HepG2 (cell line): ENCODE results near the gene INHBC. TPM values are rescaled to one million over a fixed set of nuclear protein-coding genes. Genes with fewer than 3 reads are reported as not detected.

Experiments used
- ASH2L ChIP-seq: fragments of 300-600, 200-600 bp; sonication (generic); IDR thresholded peaks from 2 replicates; pipeline ENCODE4 v1.7.0; 2017; ENCODE audit warnings: low read depth, mild to moderate bottlenecking, moderate library complexity, mixed read lengths, low read length; ENCODE audit not compliant: insufficient read length
- BCL3 ChIP-seq: sonication (generic); formaldehyde crosslinking; IDR thresholded peaks from 2 replicates; pipeline ENCODE4 v1.5.1; 2020; ENCODE audit warnings: mild to moderate bottlenecking, missing genetic modification reagents, moderate library complexity
- DBP ChIP-seq: sonication (generic); formaldehyde crosslinking; IDR thresholded peaks from 2 replicates; pipeline ENCODE4 v1.4.0; 2020; ENCODE audit warnings: missing genetic modification reagents; ENCODE audit errors: not compliant biosample characterization
- DDIT3 ChIP-seq: sonication (generic); formaldehyde crosslinking; IDR thresholded peaks from 2 replicates; pipeline ENCODE4 v1.4.0; 2020; ENCODE audit warnings: mild to moderate bottlenecking, missing genetic modification reagents
- DMAP1 ChIP-seq: IDR thresholded peaks from 2 replicates; pipeline ENCODE4 v1.6.1; 2016
- FOXM1 ChIP-seq: sonication (generic); formaldehyde crosslinking; IDR thresholded peaks from 2 replicates; pipeline ENCODE4 v1.5.0; 2020; ENCODE audit warnings: missing genetic modification reagents
- FUBP1 ChIP-seq: sonication (generic); formaldehyde crosslinking; IDR thresholded peaks from 2 replicates; pipeline ENCODE4 v1.5.1; 2020; ENCODE audit warnings: missing genetic modification reagents, mild to moderate bottlenecking, borderline replicate concordance
- HDAC6 ChIP-seq: fragments of 200-600 bp; sonication (generic); IDR thresholded peaks from 2 replicates; pipeline ENCODE4 v1.7.0; 2017; ENCODE audit warnings: mild to moderate bottlenecking, antibody characterized with exemption, low read length, low read depth
- HNF4G ChIP-seq, 2 experiments: sonication (generic) in 1 of 2; formaldehyde crosslinking in 1 of 2; IDR thresholded peaks; 2 replicates each; pipeline versions ENCODE4 v1.4.0 to v1.6.1; 2011 to 2020; ENCODE audit warnings: borderline replicate concordance in 2 of 2, low read depth in 2 of 2, mild to moderate bottlenecking in 2 of 2, low read length in 1 of 2, missing genetic modification reagents in 1 of 2, moderate library complexity in 1 of 2
- IRF2 ChIP-seq: IDR thresholded peaks from 2 replicates; pipeline ENCODE4 v1.6.1; 2018; ENCODE audit warnings: missing genetic modification reagents, missing compliant biosample characterization
- MBNL3 ChIP-seq: fragments of 250-450 bp; sonication (Bioruptor Pico); conservative IDR thresholded peaks from 2 replicates; pipeline ENCODE4 v1.8.0; 2022; ENCODE audit warnings: mild to moderate bottlenecking, inconsistent platforms
- PLRG1 ChIP-seq: fragments of 450-650 bp; conservative IDR thresholded peaks from 2 replicates; pipeline ENCODE4 v1.6.1; 2016
- RFXAP ChIP-seq: sonication (generic); formaldehyde crosslinking; IDR thresholded peaks from 2 replicates; pipeline ENCODE4 v1.4.0; 2020; ENCODE audit warnings: missing genetic modification reagents, borderline replicate concordance
- SMARCC2 ChIP-seq: fragments of 450-650 bp; IDR thresholded peaks from 2 replicates; pipeline ENCODE4 v1.6.1; 2017; ENCODE audit warnings: antibody characterized with exemption, mild to moderate bottlenecking
- YEATS4 ChIP-seq: sonication (generic); formaldehyde crosslinking; IDR thresholded peaks from 2 replicates; pipeline ENCODE4 v1.4.0; 2020; ENCODE audit warnings: missing genetic modification reagents, borderline replicate concordance
- ZMYM2 ChIP-seq: sonication (generic); formaldehyde crosslinking; IDR thresholded peaks from 2 replicates; pipeline ENCODE4 v1.8.0; 2022; ENCODE audit warnings: mild to moderate bottlenecking, missing genetic modification reagents
- ZNF121 ChIP-seq: sonication (generic); formaldehyde crosslinking; IDR thresholded peaks from 2 replicates; pipeline ENCODE4 v1.5.0; 2020; ENCODE audit warnings: mild to moderate bottlenecking, missing genetic modification reagents
- ZNF674 ChIP-seq: sonication (generic); formaldehyde crosslinking; IDR thresholded peaks from 2 replicates; pipeline ENCODE4 v1.5.0; 2020; ENCODE audit warnings: low read depth, mild to moderate bottlenecking, missing genetic modification reagents
- ZNF724P ChIP-seq: sonication (generic); formaldehyde crosslinking; IDR thresholded peaks from 2 replicates; pipeline ENCODE4 v1.8.0; 2022; ENCODE audit warnings: missing genetic modification reagents, borderline replicate concordance
- ZNF737 ChIP-seq: sonication (generic); formaldehyde crosslinking; IDR thresholded peaks from 2 replicates; pipeline ENCODE4 v1.5.0; 2020; ENCODE audit warnings: missing genetic modification reagents, mild to moderate bottlenecking, borderline replicate concordance
- ZNF777 ChIP-seq: sonication (generic); formaldehyde crosslinking; IDR thresholded peaks from 2 replicates; pipeline ENCODE4 v1.4.0; 2020; ENCODE audit warnings: missing genetic modification reagents
- polyA plus RNA-seq, 8 experiments: library from polyadenylated mRNA; depleted of rRNA in 3 of 8; stranded (reverse) in 7 of 8; unstranded in 1 of 8; fragments of >200 nt; fragmentation: Illumina TruSeq in 4 of 8; extraction: Trizol in 4 of 8; gene quantifications; 2 replicates each; pipeline versions ENCODE4 v1.2.1 to v1.2.3, GENCODE V29; 2011 to 2016; ENCODE audit warnings: low read depth in 4 of 8, missing spikeins in 1 of 8, mixed read lengths in 1 of 8; ENCODE audit not compliant: insufficient read depth in 1 of 8
- total RNA-seq, 5 experiments: library from RNA; depleted of rRNA; stranded (reverse); fragments of >200 nt; fragmentation: Illumina TruSeq; extraction: Trizol; gene quantifications; 2 replicates each; pipeline ENCODE4 v1.2.3, GENCODE V29; 2016; ENCODE audit warnings: low read depth in 1 of 5
- TF ChIP-seq, protein P1 (sequence below): sonication (generic); formaldehyde crosslinking; IDR thresholded peaks from 2 replicates; pipeline ENCODE4 v1.9.0; 2022; ENCODE audit warnings: missing genetic modification reagents, mild to moderate bottlenecking, borderline replicate concordance

The INHBC gene
- total and polyA plus RNA-seq, 2 of the 13 experiments (the other 11 are each of a cell fraction or from before 2014, with no cell fraction given), result 1.8 to 13.8 TPM

GRCh38 chr12:57487597-57488401, 53.2 kb downstream of the INHBC start, which contains the start of gene MARS1 (continued):
- TF ChIP-seq MBNL3 (CRISPR knock-in tag) (no peak), BCL3 (CRISPR knock-in tag) (no peak), ZNF724P (CRISPR knock-in tag) (no peak), DMAP1 (peak; percentile 94), PLRG1 (no peak), HNF4G (IDR thresholded peaks at IDR 0.05; ENCODE audit: borderline replicate concordance, low read depth, low read length) (no peak), HNF4G (CRISPR knock-in tag; IDR thresholded peaks at IDR 0.05; ENCODE audit: borderline replicate concordance, low read depth) (no peak), FUBP1 (CRISPR knock-in tag) (no peak), ZMYM2 (CRISPR knock-in tag) (peak; percentile 81; the same call in 1 of the 2 replicates), ZNF777 (CRISPR knock-in tag) (no peak), ZNF121 (no peak), RFXAP (no peak), ASH2L (peak; percentile 73), YEATS4 (CRISPR knock-in tag) (peak; percentile 95), HDAC6 (no peak), SMARCC2 (no peak), DBP (no peak), IRF2 (CRISPR knock-in tag) (peak; percentile 81), ZNF674 (CRISPR knock-in tag) (no peak), FOXM1 (CRISPR knock-in tag) (no peak), ZNF737 (no peak), DDIT3 (CRISPR knock-in tag) (no peak)
- TF ChIP-seq, protein P1, sequence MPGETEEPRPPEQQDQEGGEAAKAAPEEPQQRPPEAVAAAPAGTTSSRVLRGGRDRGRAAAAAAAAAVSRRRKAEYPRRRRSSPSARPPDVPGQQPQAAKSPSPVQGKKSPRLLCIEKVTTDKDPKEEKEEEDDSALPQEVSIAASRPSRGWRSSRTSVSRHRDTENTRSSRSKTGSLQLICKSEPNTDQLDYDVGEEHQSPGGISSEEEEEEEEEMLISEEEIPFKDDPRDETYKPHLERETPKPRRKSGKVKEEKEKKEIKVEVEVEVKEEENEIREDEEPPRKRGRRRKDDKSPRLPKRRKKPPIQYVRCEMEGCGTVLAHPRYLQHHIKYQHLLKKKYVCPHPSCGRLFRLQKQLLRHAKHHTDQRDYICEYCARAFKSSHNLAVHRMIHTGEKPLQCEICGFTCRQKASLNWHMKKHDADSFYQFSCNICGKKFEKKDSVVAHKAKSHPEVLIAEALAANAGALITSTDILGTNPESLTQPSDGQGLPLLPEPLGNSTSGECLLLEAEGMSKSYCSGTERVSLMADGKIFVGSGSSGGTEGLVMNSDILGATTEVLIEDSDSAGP, result peak; percentile 81; the same call in 1 of the 2 replicates
